Stimulated activated memory B cell treated with anti-CD40 and anti-IgM and Interleukin-4, amounts not matched to agents 10 μg/mL and 1 μg/mL and 100 μg/mL, for 72 hours (primary cell): ENCODE results near the gene TMEM138.

ENCODE experiments used
- ATAC-seq: fragments of 150-1000 bp; cut with Tn5 transposase; 2 replicates; pipeline ENCODE4 v1.10.0; 2021
- H3K27ac Mint-ChIP-seq: one replicate; pipeline ENCODE4 v1.8.0; 2022; ENCODE audit warnings: mild to moderate bottlenecking, mixed read lengths
- H3K27me3 Mint-ChIP-seq: one replicate; pipeline ENCODE4 v1.8.0; 2022; ENCODE audit warnings: mixed read lengths
- H3K36me3 Mint-ChIP-seq: one replicate; pipeline ENCODE4 v1.8.0; 2022; ENCODE audit warnings: mixed read lengths
- H3K4me1 Mint-ChIP-seq: one replicate; pipeline ENCODE4 v1.8.0; 2022; ENCODE audit warnings: mixed read lengths
- H3K4me3 Mint-ChIP-seq: one replicate; pipeline ENCODE4 v1.8.0; 2022; ENCODE audit warnings: mild to moderate bottlenecking, moderate library complexity, mixed read lengths
- H3K9me3 Mint-ChIP-seq: one replicate; pipeline ENCODE4 v1.8.0; 2022; ENCODE audit warnings: mixed read lengths

Gene TMEM138

DNA sequence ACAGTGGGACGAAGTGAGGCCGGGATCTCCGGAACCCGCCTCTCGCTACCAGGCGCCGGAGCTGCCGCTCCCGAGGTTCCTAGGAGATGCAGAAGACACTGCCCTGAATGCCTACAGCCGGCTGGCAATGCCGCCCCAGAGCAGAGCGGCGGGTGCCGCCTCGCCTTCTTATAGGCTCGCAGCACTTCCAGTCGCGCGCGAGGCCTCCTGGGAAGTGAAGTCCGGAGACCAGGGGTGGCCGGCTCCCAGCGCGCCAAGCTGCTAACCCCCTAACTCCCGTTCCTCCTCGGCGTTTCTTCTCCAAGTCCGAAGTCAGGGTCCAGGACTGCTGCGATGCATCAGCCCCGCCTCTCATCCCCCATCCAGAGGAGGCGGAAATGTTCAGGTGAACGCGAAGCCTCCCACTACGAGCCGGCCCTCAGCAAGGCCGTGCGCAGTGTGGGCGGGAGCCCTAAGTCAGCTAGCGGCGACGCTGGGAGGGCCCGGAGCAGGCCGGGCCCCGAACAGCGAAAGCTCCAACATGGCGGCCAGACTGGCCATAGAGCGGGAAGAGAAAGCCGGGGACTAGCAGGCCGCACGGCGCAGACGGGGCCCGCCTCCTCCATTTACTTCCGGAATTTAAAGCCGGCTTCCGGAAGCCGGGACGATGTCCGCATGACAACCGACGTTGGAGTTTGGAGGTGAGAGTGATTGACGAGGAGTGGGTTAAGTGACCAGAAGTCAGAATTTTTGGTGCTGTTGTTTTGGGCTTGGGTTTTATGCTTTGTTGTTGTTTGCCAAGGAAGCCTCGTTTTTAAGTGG, at the start of gene TMEM138, which contains the start of gene CYB561A3:
TMEM138 (plus strand) TSS at position 634 of the 801 bp plus-strand sequence. CDS start 2,017 bp downstream, outside the sequence.
CYB561A3 (minus strand) TSS at position 142 of the 801 bp plus-strand sequence. CDS start 5,169 bp downstream, outside the sequence.
- no peaks in the 10 kb centered on the region for H3K9me3 Mint-ChIP-seq
- H3K4me3 Mint-ChIP-seq: peak within 1 kb of the TSS; percentile 94
- peak; percentile 90 for ATAC-seq
- H3K36me3 Mint-ChIP-seq: peaks cover 17% of the 10 kb centered on the region
- H3K4me1 Mint-ChIP-seq: peaks cover 60% of the 10 kb centered on the region
- no peaks in the 10 kb centered on the region for H3K27me3 Mint-ChIP-seq
- peak within 1 kb of the TSS; percentile 93 for H3K27ac Mint-ChIP-seq

DNA sequence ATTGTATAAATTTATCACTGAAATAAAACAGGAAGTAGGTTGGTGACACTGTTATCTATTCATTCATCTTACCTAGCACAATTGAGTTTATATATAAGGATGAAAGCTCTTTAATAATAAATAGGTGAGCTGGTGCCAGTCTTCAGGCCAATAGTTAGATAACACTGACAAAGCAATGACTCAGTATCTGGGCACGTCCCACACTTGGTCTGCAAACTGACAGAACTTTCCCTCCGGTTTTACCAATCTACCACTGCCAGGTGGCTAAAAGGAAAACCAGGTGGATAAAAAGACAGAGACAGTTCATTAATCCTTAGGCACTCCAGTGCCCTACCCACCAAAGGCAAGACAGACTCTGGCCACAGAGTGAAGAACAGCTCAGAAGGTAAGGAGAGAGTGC, 46.9 kb upstream of the TMEM138 start:
- H3K4me3 Mint-ChIP-seq: no peak overlapping the region
- H3K36me3 Mint-ChIP-seq: peaks cover 36% of the 10 kb centered on the region
- H3K4me1 Mint-ChIP-seq: no peaks in the 10 kb centered on the region
- no peaks in the 10 kb centered on the region for H3K9me3 Mint-ChIP-seq
- no peaks in the 10 kb centered on the region for H3K27me3 Mint-ChIP-seq
- ATAC-seq: no peak
- H3K27ac Mint-ChIP-seq: no peak overlapping the region

DNA sequence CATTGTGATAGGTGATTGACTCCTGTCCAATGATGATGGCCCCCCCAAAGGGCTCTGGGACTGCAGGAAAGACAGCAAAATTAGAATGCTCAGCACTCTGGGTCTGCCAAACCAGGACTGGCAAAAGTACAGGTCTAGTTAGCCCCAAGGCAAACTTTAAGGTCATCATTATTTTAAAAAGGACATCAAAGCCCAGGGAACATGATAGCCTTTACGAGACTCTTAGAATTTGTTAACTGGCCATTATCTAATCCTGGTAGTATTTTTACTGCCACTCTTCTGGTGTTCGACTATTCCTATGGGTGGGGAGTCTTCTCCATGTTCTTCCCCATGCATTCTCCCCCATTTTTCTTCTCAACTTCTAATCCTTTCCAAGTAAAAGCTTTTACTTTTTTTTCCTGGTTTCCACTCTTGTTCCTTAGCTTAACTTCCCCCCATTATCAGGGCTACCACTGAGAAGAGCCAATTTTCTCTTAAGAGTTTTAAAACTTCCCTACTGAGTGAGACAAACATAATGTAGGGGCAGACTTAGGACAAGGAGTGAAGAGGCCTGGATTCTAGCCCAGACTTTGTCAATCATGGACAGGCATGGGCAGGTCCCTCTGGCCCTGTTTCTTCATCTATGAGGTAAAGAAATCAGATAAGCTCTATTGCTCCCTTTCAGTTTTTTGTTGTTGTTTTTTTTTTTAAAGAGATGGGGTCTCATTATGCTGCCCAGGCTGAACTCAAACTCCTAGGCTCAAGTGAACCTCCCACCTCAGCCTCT, 36.3 kb upstream of the TMEM138 start:
- Mint-ChIP-seq H3K4me1 (peaks cover 26% of the 10 kb centered on the region), H3K9me3 (no peaks in the 10 kb centered on the region), H3K27me3 (no peaks in the 10 kb centered on the region), H3K4me3 (no peak overlapping the region), H3K36me3 (peaks cover 66% of the 10 kb centered on the region), H3K27ac (no peak overlapping the region)
- ATAC-seq: no peak

DNA sequence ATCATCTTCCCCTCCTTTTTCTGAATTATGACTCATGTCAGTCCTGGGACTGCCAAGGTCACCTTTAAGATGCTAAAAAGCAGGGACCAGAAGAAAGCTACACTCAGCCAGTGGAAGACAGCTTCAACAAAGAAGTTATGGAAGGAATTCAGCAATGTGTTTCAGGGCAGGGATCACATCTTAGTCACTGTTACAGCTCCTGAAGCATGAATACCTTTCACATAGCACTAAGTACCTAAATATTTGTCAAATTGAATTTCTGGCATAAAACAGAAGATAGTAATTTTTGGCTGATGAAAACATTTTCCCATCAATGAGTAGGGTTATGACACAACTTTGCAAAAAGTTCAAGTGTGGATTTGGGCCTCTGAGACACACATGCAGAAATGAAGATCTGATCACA, 34.5 kb upstream of the TMEM138 start:
- Mint-ChIP-seq H3K4me1 (peaks cover 45% of the 10 kb centered on the region), H3K4me3 (no peak overlapping the region), H3K27ac (no peak overlapping the region)

DNA sequence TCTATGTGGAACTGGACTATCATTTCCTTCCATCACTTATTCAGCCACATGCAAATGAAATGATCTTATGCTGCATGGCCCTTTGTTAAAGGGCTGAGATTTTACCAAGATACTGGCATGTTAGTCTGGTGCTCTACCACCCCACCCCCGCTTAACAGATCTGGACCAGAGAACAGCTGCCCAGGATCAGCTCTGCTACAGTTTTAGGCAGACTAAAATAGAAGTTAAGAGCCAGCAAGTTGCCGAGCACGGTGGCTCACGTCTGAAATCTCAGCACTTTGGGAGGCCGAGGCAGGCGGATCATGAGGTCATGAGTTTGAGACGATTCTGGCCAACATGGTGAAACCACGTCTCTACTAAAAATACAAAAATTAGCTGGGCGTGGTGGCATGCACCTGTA, 33.8 kb upstream of the TMEM138 start:
- Mint-ChIP-seq H3K36me3 (peaks cover 56% of the 10 kb centered on the region), H3K9me3 (no peaks in the 10 kb centered on the region), H3K4me1 (peaks cover 52% of the 10 kb centered on the region), H3K27me3 (no peaks in the 10 kb centered on the region), H3K27ac (no peak overlapping the region), H3K4me3 (no peak overlapping the region)
- ATAC-seq: no peak

More for the DNA sequence above, 34.5 kb upstream of the TMEM138 start:
- Mint-ChIP-seq H3K36me3 (peaks cover 61% of the 10 kb centered on the region), H3K27me3 (no peaks in the 10 kb centered on the region), H3K9me3 (no peaks in the 10 kb centered on the region)
- no peak for ATAC-seq

DNA sequence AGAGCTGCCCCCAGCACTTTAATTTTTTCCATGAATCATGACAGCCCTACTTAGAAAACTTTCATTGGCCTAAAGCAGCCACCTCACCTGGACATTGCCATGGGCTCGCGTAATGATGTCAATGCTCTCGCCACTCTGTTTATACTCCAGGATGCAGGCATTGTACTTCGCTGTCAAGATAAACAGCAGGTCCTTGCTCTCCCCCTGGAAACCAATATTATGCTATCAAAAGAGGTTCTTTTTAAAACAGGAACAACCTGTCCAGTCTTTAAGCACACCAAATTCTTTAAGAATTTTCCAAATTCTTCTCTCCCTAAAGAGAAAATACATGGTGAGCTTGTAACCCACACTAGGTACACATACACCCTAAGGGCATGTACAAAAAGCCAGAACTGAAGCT, 32.3 kb upstream of the TMEM138 start:
- Mint-ChIP-seq H3K4me1 (peaks cover 61% of the 10 kb centered on the region), H3K27me3 (no peaks in the 10 kb centered on the region), H3K27ac (no peak overlapping the region), H3K4me3 (no peak overlapping the region), H3K36me3 (peaks cover 47% of the 10 kb centered on the region), H3K9me3 (no peaks in the 10 kb centered on the region)
- no peak for ATAC-seq

DNA sequence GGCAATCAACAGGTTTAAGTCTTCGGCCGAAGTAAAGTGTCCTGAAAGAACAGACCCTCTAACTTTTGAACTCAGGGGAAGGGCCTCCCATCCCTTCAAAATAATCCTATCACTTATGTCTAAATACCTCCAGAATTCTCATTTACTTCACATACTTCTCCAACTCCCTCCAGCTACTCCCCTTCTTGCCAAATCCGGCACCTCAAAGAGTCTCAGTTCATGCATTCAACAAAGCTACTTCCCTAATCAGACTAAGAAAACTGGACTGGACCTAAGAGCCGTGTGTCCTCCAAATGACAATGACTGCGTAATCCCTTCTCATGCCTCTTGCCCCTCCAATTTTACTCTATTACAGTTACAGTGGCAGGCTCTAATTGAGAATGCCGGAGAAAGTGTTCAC, 30.5 kb upstream of the TMEM138 start:
- ATAC-seq: no peak
- Mint-ChIP-seq H3K27me3 (no peaks in the 10 kb centered on the region), H3K4me1 (peaks cover 63% of the 10 kb centered on the region), H3K27ac (peak overlapping the region; percentile 95), H3K9me3 (no peaks in the 10 kb centered on the region), H3K4me3 (peak overlapping the region; percentile 94), H3K36me3 (peaks cover 30% of the 10 kb centered on the region)

DNA sequence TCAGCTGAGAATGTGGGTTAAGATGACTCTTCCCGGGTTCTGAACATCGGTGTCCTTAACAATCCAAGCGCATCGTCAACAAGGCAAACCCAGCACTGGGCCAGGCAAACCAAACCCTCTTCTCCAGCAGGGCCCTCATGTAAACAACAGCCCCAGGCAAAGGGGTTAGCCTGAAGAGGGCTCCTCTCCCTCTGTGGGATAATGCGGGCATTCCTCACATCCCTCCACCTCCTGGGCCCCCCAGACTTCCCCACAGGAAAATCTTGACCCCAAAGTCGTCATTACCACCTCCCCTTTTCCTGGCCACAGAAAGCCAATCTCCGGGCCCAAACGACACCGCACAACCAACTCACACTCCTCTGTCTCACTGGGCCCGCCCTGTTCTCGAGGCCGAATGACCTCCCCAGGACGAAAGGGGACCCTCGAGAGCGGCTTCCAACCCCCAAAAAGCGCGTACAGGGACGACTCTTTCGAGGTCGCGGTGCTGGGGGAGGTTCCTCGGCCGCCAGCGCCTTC, 29.8 kb upstream of the TMEM138 start:
- no peak for ATAC-seq
- peaks cover 29% of the 10 kb centered on the region for H3K36me3 Mint-ChIP-seq
- H3K4me1 Mint-ChIP-seq: peaks cover 70% of the 10 kb centered on the region
- peak overlapping the region; percentile 95 for H3K27ac Mint-ChIP-seq
- H3K9me3 Mint-ChIP-seq: no peaks in the 10 kb centered on the region
- H3K4me3 Mint-ChIP-seq: peak overlapping the region; percentile 94
- no peaks in the 10 kb centered on the region for H3K27me3 Mint-ChIP-seq

DNA sequence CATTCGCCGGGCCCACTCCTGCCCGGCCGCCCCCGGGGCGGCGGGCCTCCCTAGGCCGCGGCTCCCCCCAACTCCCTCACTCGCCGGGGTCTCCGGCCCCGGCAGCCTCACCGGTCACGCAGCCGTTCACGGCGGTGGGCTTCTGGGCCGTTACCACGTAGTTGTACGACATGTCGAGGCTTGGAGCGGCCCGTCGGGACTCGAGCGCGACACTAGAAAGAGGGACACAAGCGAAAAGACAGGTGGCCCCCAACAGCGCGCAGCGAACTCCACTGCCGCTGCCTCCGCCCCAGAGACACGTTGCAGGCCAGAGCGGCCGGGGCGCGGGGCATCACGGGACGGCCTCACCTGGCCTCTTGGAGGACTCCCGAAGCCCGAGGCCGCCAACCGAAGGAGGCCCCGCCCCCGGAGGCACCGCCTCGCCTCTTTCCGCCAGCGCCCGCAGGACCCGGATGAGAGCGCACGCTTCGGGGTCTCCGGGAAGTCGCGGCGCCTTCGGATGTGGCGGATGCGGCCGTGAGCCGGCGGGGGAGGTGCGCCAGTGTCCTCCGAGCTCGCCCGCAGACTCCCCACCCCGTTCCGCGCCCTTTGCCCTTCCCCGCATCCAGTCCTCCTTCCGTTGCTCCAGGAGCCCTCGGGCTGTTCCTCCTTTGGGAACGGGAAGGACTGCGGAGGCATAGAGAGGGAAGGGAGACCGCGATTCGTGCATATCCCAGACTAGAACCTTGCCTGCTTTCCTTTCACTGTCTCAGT, 29.2 kb upstream of the TMEM138 start, which contains the start of the genes DDB1 and TKFC:
DDB1 (minus strand) TSS at position 309 of the 753 bp plus-strand sequence; CDS start at position 172, 137 bp downstream.
TKFC (plus strand) TSS at position 432 of the 753 bp plus-strand sequence. CDS start 1,501 bp downstream, outside the sequence.
- Mint-ChIP-seq H3K27me3 (no peaks in the 10 kb centered on the region), H3K36me3 (peaks cover 24% of the 10 kb centered on the region), H3K9me3 (no peaks in the 10 kb centered on the region), H3K4me3 (peak within 1 kb of the TSS; percentile 94), H3K27ac (peak within 1 kb of the TSS; percentile 95), H3K4me1 (peaks cover 70% of the 10 kb centered on the region)
- ATAC-seq: peak; percentile 96

DNA sequence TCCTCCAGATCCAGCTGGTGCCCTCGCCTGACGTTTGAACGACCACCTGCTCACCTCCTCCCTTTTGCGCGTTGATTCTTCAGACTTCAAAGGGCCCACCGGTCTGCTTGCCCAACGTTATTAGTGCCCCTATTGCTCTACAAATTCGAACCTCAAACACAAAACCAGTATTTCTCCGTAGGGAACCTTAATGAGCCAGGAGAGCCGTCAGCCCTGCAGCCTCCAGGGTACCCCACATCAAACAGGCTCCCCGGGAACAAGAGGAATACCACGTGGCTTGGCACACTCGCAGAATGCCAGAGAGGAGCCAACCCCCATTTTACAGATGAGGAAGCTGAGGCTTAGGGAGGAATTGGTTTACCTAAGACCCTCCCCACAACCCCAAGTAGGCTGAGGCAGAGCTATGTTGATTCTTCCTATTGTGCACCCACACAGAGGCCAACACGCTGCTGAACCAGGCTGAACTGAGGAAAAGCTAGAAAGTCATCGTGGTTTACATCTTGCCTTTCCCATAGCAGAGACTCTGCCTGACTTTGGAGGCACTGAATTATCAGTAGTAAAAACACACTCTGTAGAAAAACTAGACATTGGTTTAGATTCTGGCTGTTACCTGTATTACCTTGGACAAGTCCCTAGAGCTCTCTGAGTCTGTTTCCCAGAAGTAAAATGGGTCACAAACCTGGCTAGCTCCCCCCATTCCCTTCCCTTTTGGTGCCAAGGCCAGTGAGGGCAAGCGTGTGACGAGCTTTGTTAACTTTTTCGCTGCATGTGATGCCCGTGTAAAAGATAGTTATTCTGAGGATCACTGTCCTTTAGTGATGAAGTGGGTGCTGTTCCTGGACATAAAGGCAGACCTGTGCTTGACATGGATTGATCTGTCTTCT, 28.4 kb upstream of the TMEM138 start:
- no peaks in the 10 kb centered on the region for H3K27me3 Mint-ChIP-seq
- no peaks in the 10 kb centered on the region for H3K9me3 Mint-ChIP-seq
- H3K4me3 Mint-ChIP-seq: peak overlapping the region; percentile 94
- peaks cover 77% of the 10 kb centered on the region for H3K4me1 Mint-ChIP-seq
- H3K36me3 Mint-ChIP-seq: peaks cover 32% of the 10 kb centered on the region
- ATAC-seq: peak; percentile 9
- H3K27ac Mint-ChIP-seq: peak overlapping the region; percentile 95

DNA sequence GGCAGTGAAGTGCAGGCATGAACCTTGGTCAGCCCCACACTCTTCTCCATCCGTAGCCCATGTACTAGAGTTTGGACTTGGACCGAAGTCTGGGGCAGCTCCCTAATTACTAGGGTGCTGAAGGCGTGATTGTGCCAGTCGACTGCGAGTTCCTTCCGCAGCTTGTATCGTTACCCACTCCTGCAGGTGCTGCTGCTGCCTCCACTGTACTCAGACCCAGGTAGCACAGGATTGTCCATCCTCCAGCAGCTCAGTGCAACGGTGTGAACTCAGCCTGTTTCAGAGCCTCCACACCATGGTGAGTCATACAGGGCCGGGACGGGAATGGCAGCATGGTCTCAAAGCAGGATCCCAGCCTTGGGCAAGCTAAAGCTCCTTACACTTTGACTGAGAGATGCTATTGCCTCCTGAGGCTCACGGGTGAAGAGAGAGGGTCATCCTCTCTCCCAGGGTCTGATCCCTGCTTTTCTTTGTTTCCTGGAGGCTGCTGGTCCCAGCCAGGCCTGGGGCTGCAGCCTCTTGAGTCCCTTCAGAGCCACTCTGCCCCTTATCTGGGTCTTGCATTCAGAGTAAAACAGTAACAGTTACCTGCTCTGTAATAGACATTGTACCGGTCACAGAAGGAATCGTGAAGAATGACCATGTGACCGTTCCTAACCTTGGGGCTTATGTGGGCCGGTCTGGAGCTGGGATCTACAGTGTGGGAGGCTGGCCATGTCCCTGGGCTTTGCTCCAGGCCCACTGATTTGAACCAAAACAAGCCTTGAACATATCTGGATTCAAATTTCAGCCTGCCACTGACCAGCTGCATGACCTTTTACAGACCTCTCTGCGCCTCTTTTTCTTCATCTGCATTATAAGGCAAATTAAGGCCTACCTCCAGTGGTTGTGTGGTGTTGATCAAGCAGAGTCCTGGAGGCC, 27.5 kb upstream of the TMEM138 start:
- Mint-ChIP-seq H3K36me3 (peaks cover 28% of the 10 kb centered on the region), H3K4me1 (peaks cover 69% of the 10 kb centered on the region), H3K27me3 (no peaks in the 10 kb centered on the region), H3K4me3 (peak overlapping the region; percentile 94), H3K27ac (peak overlapping the region; percentile 95), H3K9me3 (no peaks in the 10 kb centered on the region)
- no peak for ATAC-seq

DNA sequence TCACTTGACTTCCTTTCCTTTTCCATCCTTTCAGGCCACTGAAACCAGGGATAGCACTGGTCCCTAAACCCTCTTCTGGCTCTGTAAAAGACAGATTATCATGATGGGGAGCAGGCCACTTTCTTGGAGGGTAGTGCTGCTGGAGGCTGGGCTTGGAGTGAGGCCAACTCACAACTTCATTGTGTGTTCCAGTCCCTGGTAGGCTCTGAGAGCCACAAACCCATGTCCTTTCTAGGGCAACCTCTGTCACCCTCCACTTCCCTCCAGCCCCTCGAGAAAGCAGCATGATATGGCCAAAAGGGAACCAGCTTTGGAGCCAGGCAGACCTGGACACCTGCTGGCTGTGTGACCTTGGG, 26.8 kb upstream of the TMEM138 start:
- Mint-ChIP-seq H3K9me3 (no peaks in the 10 kb centered on the region), H3K27ac (peak overlapping the region; percentile 95), H3K4me1 (peaks cover 62% of the 10 kb centered on the region), H3K36me3 (peaks cover 24% of the 10 kb centered on the region), H3K27me3 (no peaks in the 10 kb centered on the region), H3K4me3 (no peak overlapping the region)
- ATAC-seq: no peak
